Keratinocyte (primary cell): Measurements from ENCODE around the gene DSCAM.

Experiments used
- CTCF ChIP-seq, 3 experiments: IDR thresholded peaks in 1 of 3; conservative IDR thresholded peaks in 1 of 3; optimal IDR thresholded peaks in 1 of 3; 2 replicates in 2 of 3; 3 replicates in 1 of 3; pipeline versions ENCODE3 to v1.5.1; 2011; ENCODE audit warnings: low read length in 3 of 3, mild to moderate bottlenecking in 3 of 3, moderate library complexity in 2 of 3, control low read depth in 1 of 3, inconsistent platforms in 1 of 3; ENCODE audit not compliant: insufficient read depth in 2 of 3; ENCODE audit errors: extremely low read depth in 1 of 3
- EZH2 ChIP-seq: IDR thresholded peaks from one replicate; pipeline ENCODE4 v1.6.1; 2012; ENCODE audit warnings: inconsistent platforms, mild to moderate bottlenecking, low read length, moderate library complexity

- TF ChIP-seq CTCF (optimal IDR thresholded peaks at IDR 0.05 in 1 of 3, IDR thresholded peaks at IDR 0.05 in 1 of 3, conservative IDR thresholded peaks at IDR 0.05 in 1 of 3; ENCODE audit: extremely low read depth in 1 of 3, insufficient read depth in 2 of 3, low read length in 3 of 3) (no peak), EZH2 (no peak)
These were observed 660.9 kb downstream of the DSCAM start for GRCh38 chr21:40186045-40186444.
